ENCODE results near the gene EPHA5. TPM values are rescaled to one million over a fixed set of nuclear protein-coding genes. Genes with fewer than 3 reads are reported as not detected.

EPHA5 gene
- polyA plus RNA-seq, 1 donor (not counting 4 experiments of a cell fraction or from before 2014, with no cell fraction given), result not detected

DNA sequence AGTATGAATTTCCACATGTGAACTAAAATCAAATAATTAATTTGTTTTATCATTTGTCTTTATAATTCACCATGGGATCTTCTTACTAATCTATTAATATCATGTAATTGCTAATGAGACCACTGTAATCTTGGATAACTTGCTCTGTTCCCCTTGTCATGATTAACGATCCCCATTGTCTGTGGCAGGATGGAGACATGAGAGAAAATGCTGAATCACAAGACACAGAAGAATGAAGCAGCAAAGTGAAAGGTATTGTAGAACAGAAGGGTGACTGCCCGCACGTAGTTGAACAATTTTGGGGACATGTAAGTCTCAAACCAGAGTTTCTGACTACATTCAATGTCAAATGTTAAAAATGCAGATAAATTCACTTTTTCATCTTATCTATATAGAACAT is 135.2 kb downstream of the EPHA5 start:
- no peaks in the 10 kb centered on the region for H3K27me3 ChIP-seq (ENCODE audit: control insufficient read depth, extremely low read depth, insufficient read depth, low read length)
- FAIRE-seq, result no peak
- TF ChIP-seq CTCF (optimal IDR thresholded peaks at IDR 0.05 in 1 of 3, IDR thresholded peaks at IDR 0.05 in 1 of 3, conservative IDR thresholded peaks at IDR 0.05 in 1 of 3; ENCODE audit: extremely low read depth in 1 of 3, insufficient read depth in 2 of 3, low read length in 3 of 3) (no peak), EZH2 (IDR thresholded peaks at IDR 0.05; ENCODE audit: low read length) (no peak)
- H3K9me1 ChIP-seq (ENCODE audit: control insufficient read depth, extremely low read depth, insufficient read depth, low read length), result no peaks in the 10 kb centered on the region
- H3K79me2 ChIP-seq (ENCODE audit: control insufficient read depth, insufficient read depth, low read length), result no peaks in the 10 kb centered on the region
- dilution Hi-C loops (cut with MboI; ENCODE audit: extremely low pct_ligation_motif_present, low sequenced_read_pairs), result no loop called here
- no peaks in the 10 kb centered on the region for H4K20me1 ChIP-seq (ENCODE audit: control insufficient read depth, extremely low read depth, insufficient read depth, low read length)
- no peak overlapping the region for H3K9ac ChIP-seq (ENCODE audit: control insufficient read depth, extremely low read depth, insufficient read depth, low read length)
- no peaks in the 10 kb centered on the region for H3K9me3 ChIP-seq (ENCODE audit: control insufficient read depth, low read depth, low read length)
- no peak overlapping the region for H3K27ac ChIP-seq (ENCODE audit: control insufficient read depth, insufficient read depth, low read length)
- no peaks in the 10 kb centered on the region for H3K4me1 ChIP-seq (ENCODE audit: control insufficient read depth, extremely low read depth, insufficient read depth, low read length)
- no peak overlapping the region for H2AFZ ChIP-seq (ENCODE audit: control insufficient read depth, low read length)
- DNase-seq (ENCODE audit: low read depth, low spot score), result no peak
- H3K36me3 ChIP-seq (ENCODE audit: control insufficient read depth in 2 of 2, extremely low read depth in 1 of 2, insufficient read depth in 2 of 2, low read length in 2 of 2), result no peaks in the 10 kb centered on the region
- no peak overlapping the region for H3K4me3 ChIP-seq (ENCODE audit: control insufficient read depth in 2 of 3, extremely low read depth in 1 of 3, insufficient read depth in 2 of 3, low read depth in 1 of 3, low read length in 3 of 3)
- no peak overlapping the region for H3K4me2 ChIP-seq (ENCODE audit: control insufficient read depth, extremely low read depth, insufficient read depth, low read depth, low read length)

GRCh38 chr4:65521666-65522065 is 148.6 kb downstream of the EPHA5 start:
- H2AFZ ChIP-seq (ENCODE audit: control insufficient read depth, low read length), result no peak overlapping the region
- H3K4me1 ChIP-seq (ENCODE audit: control insufficient read depth, extremely low read depth, insufficient read depth, low read length), result no peaks in the 10 kb centered on the region
- no peak overlapping the region for H3K27ac ChIP-seq (ENCODE audit: control insufficient read depth, insufficient read depth, low read length)
- H3K9me1 ChIP-seq (ENCODE audit: control insufficient read depth, extremely low read depth, insufficient read depth, low read length), result no peaks in the 10 kb centered on the region
- H3K79me2 ChIP-seq (ENCODE audit: control insufficient read depth, insufficient read depth, low read length), result no peaks in the 10 kb centered on the region
- dilution Hi-C loops (cut with MboI; ENCODE audit: extremely low pct_ligation_motif_present, low sequenced_read_pairs), result no loop called here
- H3K9ac ChIP-seq (ENCODE audit: control insufficient read depth, extremely low read depth, insufficient read depth, low read length), result no peak overlapping the region
- no peaks in the 10 kb centered on the region for H3K9me3 ChIP-seq (ENCODE audit: control insufficient read depth, low read depth, low read length)
- DNase-seq (ENCODE audit: low read depth, low spot score) (no peak), FAIRE-seq (no peak)
- H4K20me1 ChIP-seq (ENCODE audit: control insufficient read depth, extremely low read depth, insufficient read depth, low read length), result no peaks in the 10 kb centered on the region
- no peaks in the 10 kb centered on the region for H3K36me3 ChIP-seq (ENCODE audit: control insufficient read depth in 2 of 2, extremely low read depth in 1 of 2, insufficient read depth in 2 of 2, low read length in 2 of 2)
- H3K4me3 ChIP-seq (ENCODE audit: control insufficient read depth in 2 of 3, extremely low read depth in 1 of 3, insufficient read depth in 2 of 3, low read depth in 1 of 3, low read length in 3 of 3), result no peak overlapping the region
- H3K27me3 ChIP-seq (ENCODE audit: control insufficient read depth, extremely low read depth, insufficient read depth, low read length), result no peaks in the 10 kb centered on the region
- no peak for TF ChIP-seq EZH2 (IDR thresholded peaks at IDR 0.05; ENCODE audit: low read length)
- no peak for TF ChIP-seq CTCF (optimal IDR thresholded peaks at IDR 0.05 in 1 of 3, IDR thresholded peaks at IDR 0.05 in 1 of 3, conservative IDR thresholded peaks at IDR 0.05 in 1 of 3; ENCODE audit: extremely low read depth in 1 of 3, insufficient read depth in 2 of 3, low read length in 3 of 3)
- H3K4me2 ChIP-seq (ENCODE audit: control insufficient read depth, extremely low read depth, insufficient read depth, low read depth, low read length), result no peak overlapping the region

Measured in keratinocyte (primary cell).